ENCODE data around the gene GRIP2.

Gene GRIP2

DNA sequence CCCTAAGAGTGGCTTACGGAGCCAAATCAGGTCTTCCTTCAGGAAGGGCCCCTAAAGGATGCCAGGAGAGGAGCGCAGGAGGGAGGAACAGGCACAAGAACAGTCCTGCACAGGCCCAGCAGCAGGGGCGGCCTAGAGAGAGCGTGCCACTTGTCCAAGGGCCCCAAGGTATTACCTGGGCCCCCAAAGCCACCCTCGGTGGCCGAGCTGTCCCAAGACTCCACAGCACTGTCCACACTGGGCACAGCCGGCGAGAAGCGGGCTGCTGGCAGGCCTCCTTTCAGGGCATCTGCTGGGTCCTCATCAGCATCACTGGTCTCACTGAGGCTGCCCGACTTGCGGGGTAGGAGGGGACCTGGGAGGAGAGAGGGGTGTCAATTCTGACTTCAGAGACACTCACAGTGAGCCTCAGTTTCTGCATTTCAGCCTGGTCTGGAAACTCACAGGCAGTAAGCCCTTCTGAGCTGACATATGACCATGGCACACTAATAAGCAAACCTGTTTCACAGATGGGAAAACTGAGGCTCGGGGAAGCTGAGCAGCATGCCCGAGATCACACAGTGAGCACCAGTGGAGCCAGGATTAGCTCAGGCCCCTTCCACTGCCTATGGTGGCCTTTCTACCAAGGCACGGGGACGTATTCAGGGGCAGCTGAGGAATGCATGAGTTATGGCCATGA lies 33.4 kb downstream of the GRIP2 start:
- no peak for DNase-seq (ENCODE audit: low read depth)

DNA sequence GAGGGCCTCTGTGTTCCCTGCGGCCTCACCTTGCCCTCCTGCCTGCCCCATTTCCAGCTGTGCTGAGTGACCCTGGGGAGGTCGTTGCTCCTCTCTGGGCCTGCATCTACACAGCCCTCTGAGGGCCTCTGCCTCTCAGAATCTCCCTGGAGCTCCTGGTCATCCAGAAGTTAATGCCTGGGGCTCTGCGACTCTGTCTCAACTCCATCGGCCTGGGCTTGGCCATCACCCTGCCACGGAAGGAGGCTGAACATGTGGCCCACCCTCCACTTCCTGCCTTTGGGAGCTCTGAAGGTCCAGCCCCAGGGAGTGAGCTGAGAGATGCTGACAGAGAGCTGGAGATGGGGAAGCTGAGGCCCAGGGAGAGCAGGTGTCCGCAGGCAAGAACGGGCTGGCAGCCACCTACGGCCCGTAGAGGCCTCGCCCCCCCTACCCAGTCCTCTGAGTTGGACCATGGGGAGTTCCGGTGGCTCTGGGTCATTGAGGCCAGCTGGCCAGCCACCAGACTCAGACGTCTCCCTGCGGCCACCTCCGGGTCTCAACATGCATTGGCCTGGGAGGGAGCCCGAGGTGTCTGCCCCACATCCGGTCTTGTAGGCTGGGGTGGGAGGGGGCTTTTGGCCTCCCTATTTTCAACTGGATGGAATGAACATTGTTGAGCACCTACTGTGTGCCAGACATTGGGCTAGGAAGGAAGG lies 34.2 kb downstream of the GRIP2 start:
- no peak for DNase-seq (ENCODE audit: low read depth)

DNA sequence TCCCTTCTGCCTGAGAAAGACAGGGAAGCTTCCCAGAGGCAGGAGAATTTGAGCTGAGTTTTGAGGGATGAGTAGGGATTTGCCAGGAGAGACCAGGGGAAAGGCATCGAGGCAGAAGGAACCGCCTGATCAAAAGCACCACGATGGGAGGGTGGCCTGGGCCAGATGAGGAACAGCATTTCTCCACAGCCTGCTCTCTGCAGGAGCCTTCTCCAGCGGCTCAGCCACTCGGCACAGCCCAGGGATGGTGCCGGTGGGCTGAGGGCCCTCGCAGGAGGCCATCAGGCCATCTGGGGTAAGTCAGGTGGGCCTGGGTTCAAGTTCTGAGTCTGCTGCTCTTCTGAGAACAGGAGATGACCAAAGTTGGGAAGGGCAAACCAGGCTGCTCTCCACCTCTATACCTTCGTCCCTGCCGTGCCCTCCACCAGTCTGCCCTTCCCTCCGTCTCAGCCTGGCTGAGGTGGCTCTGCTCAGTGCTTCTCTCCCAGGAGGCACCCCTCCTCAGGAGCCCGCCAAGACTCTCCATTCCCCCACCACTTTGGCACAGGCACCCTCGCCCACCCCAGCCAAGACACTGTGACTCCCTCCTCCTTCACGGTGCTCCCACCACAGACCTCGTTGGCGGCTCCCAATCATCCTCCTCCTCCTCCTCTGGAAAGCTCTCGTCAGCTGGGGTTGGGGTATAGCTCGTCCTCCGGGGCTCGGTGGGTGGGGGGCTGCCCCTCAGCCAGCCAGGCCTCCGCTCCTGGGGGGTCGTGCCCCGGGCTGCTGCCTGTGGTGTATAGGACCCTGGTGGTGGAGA lies 34.9 kb downstream of the GRIP2 start:
- no peak for DNase-seq (ENCODE audit: low read depth)

- no peak for DNase-seq (ENCODE audit: low read depth)
These were observed 36.5 kb downstream of the GRIP2 start for GRCh38 chr3:14503706-14504065.

DNA sequence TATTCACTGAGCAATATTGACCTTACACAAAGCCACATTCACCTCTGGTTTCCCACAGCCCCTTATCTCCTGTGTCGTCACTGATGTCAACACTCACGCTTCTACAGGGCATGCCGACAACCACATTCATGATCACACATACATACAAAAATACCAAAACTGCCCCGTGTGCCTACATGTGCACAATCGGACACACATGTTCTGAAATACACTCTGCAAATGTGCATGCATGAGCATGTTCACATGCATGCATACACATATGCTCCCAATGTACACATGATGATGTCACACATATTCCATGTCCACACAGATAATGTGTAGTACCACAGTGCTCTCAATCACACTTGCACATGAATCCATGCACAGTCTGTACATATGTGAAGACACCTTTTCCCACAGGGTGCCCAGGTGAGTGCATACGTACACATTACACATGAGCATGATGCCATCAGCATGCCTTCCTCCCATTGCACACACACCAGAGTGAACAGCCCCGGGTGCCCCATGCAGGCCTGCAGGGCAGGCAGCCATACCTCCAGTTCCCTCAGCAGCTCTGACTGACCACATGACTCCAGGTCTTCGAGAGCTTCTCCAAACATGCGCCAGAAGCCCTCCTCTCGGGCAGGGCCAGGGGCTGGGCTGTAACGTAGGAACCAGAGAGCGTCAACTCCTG lies 37.0 kb downstream of the GRIP2 start:
- no peak for DNase-seq (ENCODE audit: low read depth)

- DNase-seq (ENCODE audit: low read depth): no peak
These were observed 37.7 kb downstream of the GRIP2 start for GRCh38 chr3:14502472-14502871.

DNA sequence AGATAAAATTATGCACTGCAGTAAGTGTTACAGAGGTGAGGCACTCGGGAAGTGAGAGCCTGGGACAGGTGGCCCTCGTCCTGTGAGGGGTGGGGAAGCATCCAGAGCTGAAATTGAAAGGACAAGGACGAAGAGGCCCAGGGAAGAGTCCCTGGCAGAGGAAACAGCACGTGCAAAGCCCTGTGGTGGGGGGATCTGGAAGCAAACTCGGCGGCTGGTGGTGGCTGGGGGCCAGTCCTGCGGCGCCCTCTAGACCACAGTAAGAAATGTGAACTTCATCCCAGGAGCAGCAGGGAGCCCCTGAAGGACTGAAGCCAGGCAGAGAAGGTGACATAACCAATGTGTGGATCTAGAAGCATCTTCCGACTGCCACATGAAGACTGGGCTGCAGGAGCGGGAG lies 42.8 kb downstream of the GRIP2 start:
- no peak for DNase-seq (ENCODE audit: low read depth)

- no peak for DNase-seq (ENCODE audit: low read depth)
These were observed 43.8 kb downstream of the GRIP2 start for GRCh38 chr3:14496351-14496750.

DNA sequence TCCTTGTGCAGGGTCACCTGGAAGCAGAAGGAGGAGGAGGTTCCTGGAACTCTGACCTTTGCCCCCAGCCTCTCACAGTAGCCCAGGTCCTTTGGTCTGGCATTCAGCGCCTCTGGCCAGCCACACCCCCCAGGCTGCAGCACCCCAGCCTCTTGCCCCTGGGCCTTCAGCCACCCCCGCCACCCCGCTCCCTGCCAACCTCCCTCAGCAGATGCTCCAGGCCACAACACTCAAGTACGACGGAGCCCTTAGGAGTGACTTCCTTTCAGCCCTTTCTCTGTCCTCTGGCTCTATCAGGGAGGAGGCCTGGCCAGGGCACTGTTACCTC lies 45.2 kb downstream of the GRIP2 start:
- no peak for DNase-seq (ENCODE audit: low read depth)

DNA sequence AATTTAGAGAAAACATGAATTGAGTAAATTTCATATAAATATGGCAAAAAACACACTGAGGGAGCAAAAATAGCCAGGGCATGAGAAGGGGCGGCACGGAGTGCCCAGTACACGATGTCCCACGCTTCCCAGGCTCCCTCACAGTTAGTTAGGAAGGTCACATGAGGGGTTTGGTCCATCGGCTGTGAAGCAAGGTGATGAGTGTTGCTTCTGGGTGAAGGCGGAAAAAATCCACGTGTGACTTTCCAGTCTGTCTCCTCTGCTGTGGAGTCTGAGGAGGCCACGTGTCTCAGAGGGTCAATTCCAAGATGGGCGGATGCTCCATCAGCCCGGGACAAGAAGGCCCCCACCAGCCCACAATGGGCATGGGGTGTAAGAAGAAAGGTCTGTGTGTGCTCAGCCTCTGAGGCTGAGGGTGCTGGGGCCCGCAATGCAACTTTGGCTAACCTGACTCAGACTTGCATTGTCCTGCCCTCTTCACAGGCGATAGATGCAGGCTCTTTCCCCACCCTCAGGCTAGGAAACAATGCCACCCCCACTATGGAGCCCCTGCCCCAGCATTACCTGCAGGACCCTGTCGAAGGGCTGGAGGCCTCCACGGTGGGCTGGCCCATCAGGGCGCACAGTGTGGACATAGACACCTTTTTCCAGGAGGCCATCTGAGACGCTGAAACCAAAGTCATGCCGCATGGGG lies 45.7 kb downstream of the GRIP2 start:
- DNase-seq (ENCODE audit: low read depth): no peak

- no peak for DNase-seq (ENCODE audit: low read depth)
These were observed 46.9 kb downstream of the GRIP2 start for GRCh38 chr3:14492948-14493881.

DNA sequence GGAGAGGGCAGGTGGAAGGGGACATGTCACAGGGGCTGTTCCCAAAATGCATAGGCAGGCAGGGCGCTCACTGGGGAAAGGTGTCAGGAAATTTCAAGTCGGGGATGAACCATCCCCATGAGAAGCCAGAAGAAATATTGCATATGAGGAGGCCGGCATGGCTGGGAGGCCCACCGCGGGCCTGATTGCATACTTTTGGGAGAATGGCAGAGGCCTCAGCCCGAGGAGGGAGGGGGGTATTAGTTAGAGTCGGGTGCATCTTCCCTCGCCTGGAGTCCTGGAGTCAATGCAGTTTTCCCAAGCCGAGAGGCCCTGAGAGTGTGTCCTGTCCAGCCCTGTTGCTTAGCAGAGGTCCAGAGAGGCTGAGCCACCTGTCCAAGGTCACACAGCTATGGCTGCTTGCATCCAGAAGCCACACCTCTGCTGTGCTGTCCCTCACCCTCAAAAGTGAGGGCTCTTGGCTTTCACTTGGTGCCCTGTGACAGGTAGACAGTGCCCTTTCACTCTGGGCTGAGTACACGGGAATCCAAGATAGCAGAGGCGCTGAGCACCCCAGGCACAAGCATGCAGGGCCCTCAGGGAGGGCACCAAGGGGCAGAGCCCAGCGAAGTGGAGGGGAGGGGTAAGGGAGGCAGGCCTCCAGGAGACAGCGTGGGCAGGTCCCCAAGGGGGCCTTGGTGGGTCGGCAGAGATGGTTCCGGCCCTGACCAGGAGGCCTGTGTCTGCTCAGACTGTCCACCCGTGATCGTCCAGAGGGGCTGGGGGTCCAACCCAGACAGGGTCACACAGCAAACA lies 48.5 kb downstream of the GRIP2 start:
- no peak for DNase-seq (ENCODE audit: low read depth)

DNA sequence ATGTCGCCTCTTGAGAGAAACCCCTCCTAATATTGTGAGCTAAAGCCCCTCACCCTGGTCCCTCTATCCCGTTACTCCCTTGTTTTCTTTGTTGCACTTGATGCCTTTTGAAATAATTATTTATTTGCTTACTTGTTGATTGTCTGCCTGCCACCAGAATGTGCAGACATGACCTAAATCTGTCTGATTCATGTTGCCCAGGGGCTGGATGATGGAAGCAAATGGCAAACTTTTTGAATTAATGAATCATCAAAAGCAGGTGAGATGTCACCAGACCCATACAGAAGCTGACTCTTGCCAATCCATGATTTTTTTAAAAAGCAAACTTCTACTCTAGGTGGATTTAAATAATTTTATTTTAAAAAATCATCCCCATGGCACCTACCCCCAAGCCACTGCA lies 49.3 kb downstream of the GRIP2 start:
- DNase-seq (ENCODE audit: low read depth): no peak

- no peak for DNase-seq (ENCODE audit: low read depth)
These were observed 49.9 kb downstream of the GRIP2 start for GRCh38 chr3:14490255-14490654.

- DNase-seq (ENCODE audit: low read depth): no peak
These were observed 50.5 kb downstream of the GRIP2 start for GRCh38 chr3:14489641-14490040.

DNA sequence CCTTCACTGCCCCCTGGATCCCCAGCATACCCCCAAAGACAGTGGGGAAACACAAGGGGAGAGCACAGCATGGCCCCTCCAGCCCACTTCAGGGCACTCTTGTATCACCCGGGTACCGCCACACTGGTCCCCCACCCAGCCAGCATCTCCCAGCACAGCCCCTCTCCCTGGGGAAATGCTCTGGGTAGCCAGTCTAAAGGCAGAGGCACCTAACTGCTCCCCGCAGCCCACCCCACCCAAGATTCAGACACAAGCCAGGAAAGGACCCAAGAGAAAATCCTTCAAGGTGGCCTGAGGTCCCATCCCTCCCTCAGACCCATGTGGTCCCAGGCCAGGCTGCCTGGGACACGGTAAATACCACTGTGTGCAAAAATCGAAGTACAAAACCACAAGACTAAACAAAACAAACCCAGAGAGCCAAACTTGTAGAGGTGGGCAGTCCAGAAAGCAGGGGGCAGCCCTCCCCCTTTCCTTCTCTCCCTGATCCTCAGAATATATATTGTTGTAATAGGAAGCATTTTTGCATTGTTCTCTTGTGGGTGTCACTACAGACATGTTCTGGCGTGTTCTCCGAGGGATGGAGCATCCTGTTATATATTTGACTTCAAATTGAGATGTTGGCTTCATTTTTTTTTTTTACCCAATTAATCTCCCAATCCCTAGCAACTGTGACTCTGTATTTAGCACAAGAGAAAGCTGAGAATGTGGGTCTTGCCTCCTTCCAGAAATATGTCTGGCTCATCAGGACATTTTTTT lies 51.7 kb downstream of the GRIP2 start:
- no peak for DNase-seq (ENCODE audit: low read depth)

DNA sequence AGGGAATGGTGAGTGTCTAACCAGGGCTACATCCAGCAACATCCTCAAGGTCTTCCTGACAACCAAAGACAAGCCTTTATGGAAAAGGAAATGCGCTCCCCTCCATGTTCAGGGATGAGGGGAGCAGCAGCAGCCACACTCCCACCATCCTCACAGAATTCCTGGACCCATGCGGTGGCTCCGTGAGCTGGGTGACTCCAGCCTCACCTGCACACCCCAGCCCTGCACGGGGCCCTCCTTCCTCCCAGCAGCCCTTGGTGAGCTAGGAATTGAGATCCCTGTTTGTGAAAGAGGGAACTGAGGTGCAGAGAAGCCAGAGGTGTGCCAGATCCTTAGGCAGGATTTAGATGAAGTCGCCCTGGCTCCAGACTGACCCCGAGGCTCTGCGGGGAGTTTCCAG lies 52.3 kb downstream of the GRIP2 start:
- DNase-seq (ENCODE audit: low read depth): no peak

GRCh38 chr3:14487086-14487485 lies 53.1 kb downstream of the GRIP2 start:
- no peak for DNase-seq (ENCODE audit: low read depth)

DNA sequence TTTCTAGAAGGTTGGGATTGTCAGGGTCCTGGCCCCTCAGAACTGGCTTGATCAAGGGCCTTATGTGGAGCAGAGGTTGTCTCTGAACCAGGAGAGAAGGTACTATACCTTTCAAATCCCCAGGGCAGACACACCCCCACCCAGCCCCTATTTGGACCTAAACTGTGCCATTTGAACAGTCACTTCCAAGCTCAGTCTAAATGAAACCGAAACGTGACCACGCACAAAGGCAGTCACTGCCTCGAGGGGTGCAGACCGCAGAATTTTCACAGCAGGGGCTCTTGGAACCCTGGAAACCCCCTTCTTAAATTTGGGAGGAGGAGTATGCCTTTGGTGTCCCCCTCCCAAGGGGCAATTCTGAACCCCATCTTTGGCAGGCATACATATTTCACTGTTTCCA lies 53.7 kb downstream of the GRIP2 start:
- no peak for DNase-seq (ENCODE audit: low read depth)

GRCh38 chr3:14485981-14486380 lies 54.2 kb downstream of the GRIP2 start:
- DNase-seq (ENCODE audit: low read depth): no peak
